NCI-H2107 treated with DMSO at 0.1 percent for 48 hours (cell line): ENCODE measurements around the gene CFAP46.
"Not testable (repeated sequence)": the region's sequence is repeated elsewhere in the genome, so short reads cannot be mapped to it uniquely, and the experiment has no call there.

Experiments used
- DNase-seq: peaks from one replicate; lab custom pipeline; 2025; ENCODE audit not compliant: unreplicated experiment; lab: John Stamatoyannopoulos, UW

CFAP46 gene

GRCh38 chr10:132777441-132777840 is 164.9 kb downstream of the CFAP46 start:
- DNase-seq: no peak

- no peak for DNase-seq
Measured at GRCh38 chr10:132776821-132777220, 165.5 kb downstream of the CFAP46 start.

- DNase-seq: peak; percentile 40
Measured at GRCh38 chr10:132776186-132776585, 166.2 kb downstream of the CFAP46 start.

GRCh38 chr10:132774902-132775863 is 167.2 kb downstream of the CFAP46 start:
- peak; percentile 41 for DNase-seq

GRCh38 chr10:132774181-132774901 is 168.0 kb downstream of the CFAP46 start:
- DNase-seq: peak; percentile 18

- DNase-seq: not testable (repeated sequence)
Measured at GRCh38 chr10:132772816-132773215, 169.6 kb downstream of the CFAP46 start.

- no peak for DNase-seq
Measured at GRCh38 chr10:132770061-132771021, 172.0 kb downstream of the CFAP46 start.

GRCh38 chr10:132768346-132769248 is 173.8 kb downstream of the CFAP46 start:
- DNase-seq: no peak

GRCh38 chr10:132766291-132766690 is 176.1 kb downstream of the CFAP46 start:
- DNase-seq: no peak

- DNase-seq: no peak
Measured at GRCh38 chr10:132765435-132765834, 176.9 kb downstream of the CFAP46 start.

- no peak for DNase-seq
Measured at GRCh38 chr10:132764108-132764507, 178.3 kb downstream of the CFAP46 start.

GRCh38 chr10:132763545-132763944 is 178.8 kb downstream of the CFAP46 start:
- DNase-seq: no peak

GRCh38 chr10:132762267-132762666 is 180.1 kb downstream of the CFAP46 start:
- DNase-seq: no peak

- DNase-seq: no peak
Measured at GRCh38 chr10:132761395-132762060, 180.8 kb downstream of the CFAP46 start.

GRCh38 chr10:132758865-132759264 is 183.5 kb downstream of the CFAP46 start:
- no peak for DNase-seq
